Measurements from ENCODE around the gene ACSM6.

DNA sequence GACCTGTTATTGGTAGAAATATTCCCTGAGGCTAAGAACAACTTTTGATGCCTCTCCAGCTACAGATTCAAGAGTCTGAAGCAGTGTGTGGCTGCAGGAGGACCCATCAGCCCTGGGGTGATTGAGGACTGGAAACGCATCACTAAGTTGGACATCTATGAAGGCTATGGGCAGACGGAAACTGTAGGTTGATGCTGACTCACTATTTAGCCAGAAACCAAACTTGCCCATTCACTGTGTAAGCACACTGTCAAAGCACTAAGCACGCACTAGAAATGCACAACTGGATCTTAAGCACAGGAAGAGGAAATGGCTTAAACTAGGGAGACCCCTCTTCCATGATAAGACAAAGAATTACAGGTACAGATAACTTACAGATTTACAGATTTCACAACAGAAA is 20.8 kb downstream of the ACSM6 start:
- TF ChIP-seq, protein P1, sequence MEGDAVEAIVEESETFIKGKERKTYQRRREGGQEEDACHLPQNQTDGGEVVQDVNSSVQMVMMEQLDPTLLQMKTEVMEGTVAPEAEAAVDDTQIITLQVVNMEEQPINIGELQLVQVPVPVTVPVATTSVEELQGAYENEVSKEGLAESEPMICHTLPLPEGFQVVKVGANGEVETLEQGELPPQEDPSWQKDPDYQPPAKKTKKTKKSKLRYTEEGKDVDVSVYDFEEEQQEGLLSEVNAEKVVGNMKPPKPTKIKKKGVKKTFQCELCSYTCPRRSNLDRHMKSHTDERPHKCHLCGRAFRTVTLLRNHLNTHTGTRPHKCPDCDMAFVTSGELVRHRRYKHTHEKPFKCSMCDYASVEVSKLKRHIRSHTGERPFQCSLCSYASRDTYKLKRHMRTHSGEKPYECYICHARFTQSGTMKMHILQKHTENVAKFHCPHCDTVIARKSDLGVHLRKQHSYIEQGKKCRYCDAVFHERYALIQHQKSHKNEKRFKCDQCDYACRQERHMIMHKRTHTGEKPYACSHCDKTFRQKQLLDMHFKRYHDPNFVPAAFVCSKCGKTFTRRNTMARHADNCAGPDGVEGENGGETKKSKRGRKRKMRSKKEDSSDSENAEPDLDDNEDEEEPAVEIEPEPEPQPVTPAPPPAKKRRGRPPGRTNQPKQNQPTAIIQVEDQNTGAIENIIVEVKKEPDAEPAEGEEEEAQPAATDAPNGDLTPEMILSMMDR (conservative IDR thresholded peaks at IDR 0.05 in 1 of 2, IDR thresholded peaks at IDR 0.05 in 1 of 2; ENCODE audit: low read depth in 1 of 2, low read length in 2 of 2) = no peak
- no peak for TF ChIP-seq EZH2 (IDR thresholded peaks at IDR 0.05; ENCODE audit: low read length, missing control alignments)
